HCT116 (cell line): Measurements from ENCODE around the gene EMC10. TPM values are rescaled to one million over a fixed set of nuclear protein-coding genes. Genes with fewer than 3 reads are reported as not detected.
A peak's percentile ranks its signal among the peaks of the same experiment; 100 is the strongest.

ENCODE experiments used
- ATAC-seq: fragments of 200-7000 bp; cut with Tn5 transposase; 2 replicates; pipeline ENCODE4 v1.9.1; 2020; ENCODE audit warnings: mild to moderate bottlenecking, moderate library complexity
- BruUV-seq: library from RNA; stranded (reverse); fragments of 400-500 nt; replicated peaks from 2 replicates; lab custom pipeline; 2021; lab: Mats Ljungman, UMichigan
- CTCF ChIA-PET: fragments of 300-600 bp; sonication (Branson Sonifier 250); formaldehyde crosslinking; loops from one replicate; lab custom pipeline; 2021; ENCODE audit warnings: antibody characterized with exemption; lab: Charles Lee
- POLR2A ChIA-PET: fragments of 300-600, 350-600 bp; sonication (Branson Sonifier 250); formaldehyde crosslinking; loops from one replicate; lab custom pipeline; 2021; ENCODE audit warnings: antibody characterized with exemption; lab: Charles Lee
- RAD21 ChIA-PET, 2 experiments: fragments of 300-600 bp; sonication (Branson Sonifier 250); formaldehyde crosslinking; loops; one replicate each; lab custom pipeline; 2023; ENCODE audit warnings: low total read pairs in 2 of 2; ENCODE audit not compliant: uncharacterized antibody in 2 of 2, unreplicated experiment in 2 of 2, low non-redundant PET in 1 of 2; lab: Charles Lee
- DNase-seq: peaks from one replicate; pipeline ENCODE4 v3.0.0-alpha.2; 2010; ENCODE audit warnings: low read depth, low spot score
- H2AFZ ChIP-seq: fragments of 200-600 bp; shearing (Covaris generic), sonication (generic); 2 replicates; pipeline ENCODE4 v1.6.1; 2017; ENCODE audit warnings: low read depth, mixed run types, mixed read lengths, antibody characterized with exemption, low read length; ENCODE audit not compliant: poor library complexity, severe bottlenecking
- H3K27ac ChIP-seq: 2 replicates; pipeline ENCODE4 v1.5.1; 2012; ENCODE audit warnings: low read depth, low read length
- H3K27me3 ChIP-seq: fragments of 200-600 bp; sonication (generic); 2 replicates; pipeline ENCODE4 v1.6.1; 2016; ENCODE audit warnings: mixed run types, low read length, mixed read lengths; ENCODE audit not compliant: insufficient read depth
- H3K36me3 ChIP-seq, 2 experiments: fragments of 200-500 bp in 1 of 2; fragments of 200-600 bp in 1 of 2; sonication (Bioruptor generic) in 1 of 2; sonication (generic) in 1 of 2; 2 replicates each; pipeline versions ENCODE4 v1.5.1 to v1.6.1; 2014 to 2016; ENCODE audit warnings: low read length in 2 of 2, inconsistent platforms in 1 of 2, mixed read lengths in 1 of 2, mixed run types in 1 of 2; ENCODE audit not compliant: insufficient read depth in 2 of 2, control insufficient read depth in 1 of 2
- H3K4me1 ChIP-seq, 2 experiments: fragments of 200-600 bp in 1 of 2; sonication (generic) in 1 of 2; 2 replicates each; pipeline versions ENCODE4 v1.5.1 to v1.6.1; 2012 to 2017; ENCODE audit warnings: low read length in 2 of 2, inconsistent platforms in 1 of 2, mild to moderate bottlenecking in 1 of 2, mixed read lengths in 1 of 2, mixed run types in 1 of 2, moderate library complexity in 1 of 2; ENCODE audit not compliant: insufficient read depth in 2 of 2, control insufficient read depth in 1 of 2
- H3K4me2 ChIP-seq: fragments of 200-600 bp; sonication (generic); 2 replicates; pipeline ENCODE4 v1.6.1; 2017; ENCODE audit warnings: mixed run types, low read length, mixed read lengths
- H3K4me3 ChIP-seq, 2 experiments: fragments of 200-600 bp in 1 of 2; sonication (generic) in 1 of 2; replicated peaks in 1 of 2; 2 replicates each; pipeline ENCODE4 v1.5.1; 2011 to 2016; ENCODE audit warnings: low read length in 2 of 2, control low read depth in 1 of 2, low read depth in 1 of 2, mild to moderate bottlenecking in 1 of 2, mixed read lengths in 1 of 2, mixed run types in 1 of 2
- H3K79me2 ChIP-seq: fragments of 200-600 bp; sonication (generic); 2 replicates; pipeline ENCODE4 v1.6.1; 2017; ENCODE audit warnings: mild to moderate bottlenecking, mixed run types, low read length, moderate library complexity, mixed read lengths; ENCODE audit not compliant: insufficient read depth
- H3K9ac ChIP-seq: fragments of 200-600 bp; sonication (generic); 2 replicates; pipeline ENCODE4 v1.6.1; 2016; ENCODE audit warnings: low read length, mixed read lengths
- H3K9me2 ChIP-seq: fragments of 200-600 bp; sonication (generic), shearing (Covaris generic); 2 replicates; pipeline ENCODE4 v1.6.1; 2017; ENCODE audit warnings: mixed run types, mild to moderate bottlenecking, moderate library complexity; ENCODE audit not compliant: insufficient read depth
- H3K9me3 ChIP-seq, 2 experiments: fragments of 200-500 bp in 1 of 2; fragments of 200-600 bp in 1 of 2; sonication (Bioruptor generic) in 1 of 2; sonication (generic) in 1 of 2; 2 replicates each; pipeline ENCODE4 v1.6.1; 2014 to 2017; ENCODE audit warnings: low read length in 2 of 2, mixed read lengths in 2 of 2, inconsistent platforms in 1 of 2, low read depth in 1 of 2, mild to moderate bottlenecking in 1 of 2, mixed run types in 1 of 2, moderate library complexity in 1 of 2; ENCODE audit not compliant: control insufficient read depth in 1 of 2, insufficient read depth in 1 of 2
- H4K20me1 ChIP-seq: fragments of 200-600 bp; sonication (generic), shearing (Covaris generic); 2 replicates; pipeline ENCODE4 v1.6.1; 2017; ENCODE audit warnings: mixed run types, mild to moderate bottlenecking, moderate library complexity; ENCODE audit not compliant: insufficient read depth
- CBX3 ChIP-seq: IDR thresholded peaks from 2 replicates; pipeline ENCODE4 v1.6.1; 2012; ENCODE audit warnings: low read depth
- CEBPB ChIP-seq: IDR thresholded peaks from 2 replicates; pipeline ENCODE4 v1.6.1; 2012; ENCODE audit warnings: low read depth
- EGR1 ChIP-seq: IDR thresholded peaks from 2 replicates; pipeline ENCODE4 v1.6.1; 2012; ENCODE audit warnings: low read depth
- ELF1 ChIP-seq: IDR thresholded peaks from 2 replicates; pipeline ENCODE4 v1.6.1; 2012; ENCODE audit warnings: low read depth, borderline replicate concordance
- EZH2 ChIP-seq: fragments of 200-600 bp; sonication (generic); IDR thresholded peaks from 2 replicates; pipeline ENCODE4 v1.6.1; 2017; ENCODE audit warnings: antibody characterized with exemption, mixed run types
- FOSL1 ChIP-seq: IDR thresholded peaks from 2 replicates; pipeline ENCODE4 v1.6.1; 2012; ENCODE audit warnings: low read depth
- JUND ChIP-seq: IDR thresholded peaks from 2 replicates; pipeline ENCODE4 v1.6.1; 2012
- POLR2A ChIP-seq: IDR thresholded peaks from 2 replicates; pipeline ENCODE4 v1.7.0; 2011; ENCODE audit warnings: borderline replicate concordance; ENCODE audit not compliant: insufficient read depth, insufficient read length; ENCODE audit errors: extremely low read depth
- POLR2AphosphoS5 ChIP-seq: IDR thresholded peaks from 2 replicates; pipeline ENCODE4 v1.6.1; 2011; ENCODE audit warnings: mild to moderate bottlenecking, low read depth, low read length, moderate library complexity
- SIN3A ChIP-seq: IDR thresholded peaks from 2 replicates; pipeline ENCODE4 v1.6.1; 2012; ENCODE audit warnings: low read depth
- SRF ChIP-seq: IDR thresholded peaks from 2 replicates; pipeline ENCODE4 v1.6.1; 2012; ENCODE audit warnings: low read depth
- TCF7L2 ChIP-seq: IDR thresholded peaks from 2 replicates; pipeline ENCODE4 v1.7.0; 2011; ENCODE audit warnings: borderline replicate concordance, inconsistent platforms; ENCODE audit not compliant: insufficient read depth, insufficient read length; ENCODE audit errors: extremely low read depth
- ZFX ChIP-seq: fragments of 450-650 bp; IDR thresholded peaks from 2 replicates; pipeline ENCODE4 v1.6.1; 2017
- ZNF274 ChIP-seq: fragments of 200-500 bp; sonication (Bioruptor generic); IDR thresholded peaks from 2 replicates; pipeline ENCODE4 v1.6.1; 2014; ENCODE audit warnings: mild to moderate bottlenecking, low read depth, low read length, inconsistent platforms
- intact Hi-C: fragments of 100-400 bp; cut with micrococcal nuclease; formaldehyde crosslinking; loops from 2 replicates; pipeline ENCODE4 v1.10.0; 2022
- total RNA-seq: library from RNA; stranded (reverse); gene quantifications from one replicate; pipeline ENCODE4 v1.2.1, GENCODE V29; 2021; ENCODE audit not compliant: unreplicated experiment
- TF ChIP-seq, protein P1 (sequence below): IDR thresholded peaks from 2 replicates; pipeline ENCODE4 v1.6.1; 2012; ENCODE audit warnings: low read depth
- TF ChIP-seq, protein P2 (sequence below): IDR thresholded peaks from 2 replicates; pipeline ENCODE4 v1.6.1; 2012
- TF ChIP-seq, protein P3 (sequence below), 3 experiments: fragments of 200-600 bp in 1 of 3; sonication (generic) in 1 of 3; IDR thresholded peaks in 2 of 3; conservative IDR thresholded peaks in 1 of 3; 2 replicates each; pipeline ENCODE4 v1.5.1; 2012 to 2017; ENCODE audit warnings: low read depth in 2 of 3, low read length in 2 of 3, antibody characterized with exemption in 1 of 3, borderline replicate concordance in 1 of 3, control low read depth in 1 of 3, mild to moderate bottlenecking in 1 of 3, mixed read lengths in 1 of 3, mixed run types in 1 of 3, moderate library complexity in 1 of 3; ENCODE audit not compliant: insufficient read depth in 1 of 3
- TF ChIP-seq, protein P4 (sequence below): IDR thresholded peaks from 2 replicates; pipeline ENCODE4 v1.6.1; 2012
- TF ChIP-seq, protein P5 (sequence below): IDR thresholded peaks from 2 replicates; pipeline ENCODE4 v1.6.1; 2011; ENCODE audit warnings: mild to moderate bottlenecking, low read length, moderate library complexity; ENCODE audit not compliant: insufficient replicate concordance; ENCODE audit errors: extremely low read depth

The EMC10 gene
- total RNA-seq, 1 experiment from 2014 or later: 92.4 TPM

DNA sequence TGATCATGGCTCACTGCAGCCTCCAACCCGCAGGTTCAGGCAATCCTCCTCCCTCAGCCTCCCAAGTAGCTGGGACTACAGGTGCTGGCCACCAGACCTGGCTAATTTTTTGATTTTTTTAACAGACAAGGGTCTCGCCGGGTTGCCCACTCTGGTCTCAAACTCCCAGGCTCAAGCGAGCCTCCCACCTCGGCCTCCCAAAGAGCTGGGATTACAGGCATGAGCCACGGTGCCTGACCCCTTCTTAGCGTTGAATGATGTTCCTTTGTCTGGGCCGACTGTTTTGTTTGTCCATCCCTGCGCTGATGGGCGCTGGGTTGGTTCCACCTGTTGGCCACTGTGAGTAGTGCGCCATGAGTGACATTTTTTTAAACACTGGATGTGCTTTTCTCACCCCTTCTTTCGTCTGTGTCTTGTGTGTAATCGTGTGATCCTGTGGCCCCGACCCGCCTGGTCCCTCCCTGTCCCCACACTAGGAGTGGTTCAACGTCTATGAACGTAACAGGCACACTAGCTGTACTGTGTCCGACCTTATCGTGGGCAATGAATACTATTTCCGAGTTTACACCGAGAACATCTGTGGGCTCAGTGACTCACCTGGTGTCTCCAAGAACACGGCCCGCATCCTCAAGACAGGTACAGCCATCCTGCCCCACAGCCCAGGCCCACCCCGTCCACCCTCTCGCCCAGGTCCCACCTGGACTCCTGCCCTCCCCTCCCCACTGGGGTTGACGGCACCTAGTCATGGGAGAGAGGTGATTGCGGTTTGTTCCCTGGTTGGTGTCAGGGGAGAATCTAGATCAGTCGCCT, 15.0 kb upstream of the EMC10 start:
- POLR2A ChIA-PET: interaction anchor here (0.9 to 1.5 kb wide), 2 partner anchors 77 to 92 kb away, joined by 4 read pairs; partner anchors contain the start of gene POLD1
- RAD21 ChIA-PET: interaction anchor here (0.6 to 0.9 kb wide), 2 partner anchors 92 to 97 kb away, joined by 3 to 5 read pairs; no protein-coding TSS in a partner anchor
- BruUV-seq: no TSS peak
- TF ChIP-seq ZNF274 (no peak), CBX3 (no peak), TCF7L2 (peak; percentile 67), POLR2A (no peak), JUND (no peak), ZFX (no peak), EGR1 (no peak), FOSL1 (no peak), POLR2AphosphoS5 (no peak), SRF (no peak), SIN3A (no peak), ELF1 (no peak), EZH2 (no peak), CEBPB (no peak)
- TF ChIP-seq, protein P1, sequence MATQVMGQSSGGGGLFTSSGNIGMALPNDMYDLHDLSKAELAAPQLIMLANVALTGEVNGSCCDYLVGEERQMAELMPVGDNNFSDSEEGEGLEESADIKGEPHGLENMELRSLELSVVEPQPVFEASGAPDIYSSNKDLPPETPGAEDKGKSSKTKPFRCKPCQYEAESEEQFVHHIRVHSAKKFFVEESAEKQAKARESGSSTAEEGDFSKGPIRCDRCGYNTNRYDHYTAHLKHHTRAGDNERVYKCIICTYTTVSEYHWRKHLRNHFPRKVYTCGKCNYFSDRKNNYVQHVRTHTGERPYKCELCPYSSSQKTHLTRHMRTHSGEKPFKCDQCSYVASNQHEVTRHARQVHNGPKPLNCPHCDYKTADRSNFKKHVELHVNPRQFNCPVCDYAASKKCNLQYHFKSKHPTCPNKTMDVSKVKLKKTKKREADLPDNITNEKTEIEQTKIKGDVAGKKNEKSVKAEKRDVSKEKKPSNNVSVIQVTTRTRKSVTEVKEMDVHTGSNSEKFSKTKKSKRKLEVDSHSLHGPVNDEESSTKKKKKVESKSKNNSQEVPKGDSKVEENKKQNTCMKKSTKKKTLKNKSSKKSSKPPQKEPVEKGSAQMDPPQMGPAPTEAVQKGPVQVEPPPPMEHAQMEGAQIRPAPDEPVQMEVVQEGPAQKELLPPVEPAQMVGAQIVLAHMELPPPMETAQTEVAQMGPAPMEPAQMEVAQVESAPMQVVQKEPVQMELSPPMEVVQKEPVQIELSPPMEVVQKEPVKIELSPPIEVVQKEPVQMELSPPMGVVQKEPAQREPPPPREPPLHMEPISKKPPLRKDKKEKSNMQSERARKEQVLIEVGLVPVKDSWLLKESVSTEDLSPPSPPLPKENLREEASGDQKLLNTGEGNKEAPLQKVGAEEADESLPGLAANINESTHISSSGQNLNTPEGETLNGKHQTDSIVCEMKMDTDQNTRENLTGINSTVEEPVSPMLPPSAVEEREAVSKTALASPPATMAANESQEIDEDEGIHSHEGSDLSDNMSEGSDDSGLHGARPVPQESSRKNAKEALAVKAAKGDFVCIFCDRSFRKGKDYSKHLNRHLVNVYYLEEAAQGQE: no peak
- TF ChIP-seq, protein P2, sequence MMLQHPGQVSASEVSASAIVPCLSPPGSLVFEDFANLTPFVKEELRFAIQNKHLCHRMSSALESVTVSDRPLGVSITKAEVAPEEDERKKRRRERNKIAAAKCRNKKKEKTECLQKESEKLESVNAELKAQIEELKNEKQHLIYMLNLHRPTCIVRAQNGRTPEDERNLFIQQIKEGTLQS: no peak
- TF ChIP-seq, protein P3, sequence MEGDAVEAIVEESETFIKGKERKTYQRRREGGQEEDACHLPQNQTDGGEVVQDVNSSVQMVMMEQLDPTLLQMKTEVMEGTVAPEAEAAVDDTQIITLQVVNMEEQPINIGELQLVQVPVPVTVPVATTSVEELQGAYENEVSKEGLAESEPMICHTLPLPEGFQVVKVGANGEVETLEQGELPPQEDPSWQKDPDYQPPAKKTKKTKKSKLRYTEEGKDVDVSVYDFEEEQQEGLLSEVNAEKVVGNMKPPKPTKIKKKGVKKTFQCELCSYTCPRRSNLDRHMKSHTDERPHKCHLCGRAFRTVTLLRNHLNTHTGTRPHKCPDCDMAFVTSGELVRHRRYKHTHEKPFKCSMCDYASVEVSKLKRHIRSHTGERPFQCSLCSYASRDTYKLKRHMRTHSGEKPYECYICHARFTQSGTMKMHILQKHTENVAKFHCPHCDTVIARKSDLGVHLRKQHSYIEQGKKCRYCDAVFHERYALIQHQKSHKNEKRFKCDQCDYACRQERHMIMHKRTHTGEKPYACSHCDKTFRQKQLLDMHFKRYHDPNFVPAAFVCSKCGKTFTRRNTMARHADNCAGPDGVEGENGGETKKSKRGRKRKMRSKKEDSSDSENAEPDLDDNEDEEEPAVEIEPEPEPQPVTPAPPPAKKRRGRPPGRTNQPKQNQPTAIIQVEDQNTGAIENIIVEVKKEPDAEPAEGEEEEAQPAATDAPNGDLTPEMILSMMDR (IDR thresholded peaks at IDR 0.05 in 2 of 3, conservative IDR thresholded peaks at IDR 0.05 in 1 of 3; ENCODE audit: borderline replicate concordance in 1 of 3, insufficient read depth in 1 of 3, low read depth in 2 of 3, low read length in 2 of 3): peak; percentile 81 to 85 (median 82)
- TF ChIP-seq, protein P4, sequence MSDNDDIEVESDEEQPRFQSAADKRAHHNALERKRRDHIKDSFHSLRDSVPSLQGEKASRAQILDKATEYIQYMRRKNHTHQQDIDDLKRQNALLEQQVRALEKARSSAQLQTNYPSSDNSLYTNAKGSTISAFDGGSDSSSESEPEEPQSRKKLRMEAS: no peak
- TF ChIP-seq, protein P5, sequence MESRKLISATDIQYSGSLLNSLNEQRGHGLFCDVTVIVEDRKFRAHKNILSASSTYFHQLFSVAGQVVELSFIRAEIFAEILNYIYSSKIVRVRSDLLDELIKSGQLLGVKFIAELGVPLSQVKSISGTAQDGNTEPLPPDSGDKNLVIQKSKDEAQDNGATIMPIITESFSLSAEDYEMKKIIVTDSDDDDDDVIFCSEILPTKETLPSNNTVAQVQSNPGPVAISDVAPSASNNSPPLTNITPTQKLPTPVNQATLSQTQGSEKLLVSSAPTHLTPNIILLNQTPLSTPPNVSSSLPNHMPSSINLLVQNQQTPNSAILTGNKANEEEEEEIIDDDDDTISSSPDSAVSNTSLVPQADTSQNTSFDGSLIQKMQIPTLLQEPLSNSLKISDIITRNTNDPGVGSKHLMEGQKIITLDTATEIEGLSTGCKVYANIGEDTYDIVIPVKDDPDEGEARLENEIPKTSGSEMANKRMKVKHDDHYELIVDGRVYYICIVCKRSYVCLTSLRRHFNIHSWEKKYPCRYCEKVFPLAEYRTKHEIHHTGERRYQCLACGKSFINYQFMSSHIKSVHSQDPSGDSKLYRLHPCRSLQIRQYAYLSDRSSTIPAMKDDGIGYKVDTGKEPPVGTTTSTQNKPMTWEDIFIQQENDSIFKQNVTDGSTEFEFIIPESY: no peak

More for the DNA sequence above, 15.0 kb upstream of the EMC10 start:
- no peaks in the 10 kb centered on the region for H4K20me1 ChIP-seq
- DNase-seq (peak; percentile 48), ATAC-seq (peak; percentile 74)
- H3K9ac ChIP-seq: peak overlapping the region; percentile 45
- H3K27ac ChIP-seq: no peak overlapping the region
- H3K36me3 ChIP-seq: no peaks in the 10 kb centered on the region
- intact Hi-C loops: loop anchor here (1.0 to 2.0 kb wide), 2 partner anchors 93 to 104 kb away; no protein-coding TSS in a partner anchor
- H3K4me2 ChIP-seq: peak overlapping the region; percentile 73
- no peaks in the 10 kb centered on the region for H3K9me3 ChIP-seq
- H3K9me2 ChIP-seq: no peaks in the 10 kb centered on the region
- H3K4me1 ChIP-seq: peaks cover 13 to 36% of the 10 kb centered on the region in 2 experiments
- no peaks in the 10 kb centered on the region for H3K79me2 ChIP-seq
- CTCF ChIA-PET: interaction anchor here (1.2 to 1.6 kb wide), 5 partner anchors 13 to 104 kb away, joined by 3 to 9 read pairs (median 7); partner anchors contain the start of gene NR1H2
- peak overlapping the region; percentile 97 for H2AFZ ChIP-seq
- H3K27me3 ChIP-seq: no peaks in the 10 kb centered on the region
- peak overlapping the region in 1 of 2 experiments; percentile 38; a peak in 2 of 4 replicates for H3K4me3 ChIP-seq
